Left forelimb (tissue), 1 donor: ENCODE measurements around the gene RFLNA.

Source experiments
- DNase-seq: peaks from one replicate; pipeline ENCODE4 v3.0.0-alpha.2; 2018; ENCODE audit warnings: low spot score

The RFLNA gene, protein sequence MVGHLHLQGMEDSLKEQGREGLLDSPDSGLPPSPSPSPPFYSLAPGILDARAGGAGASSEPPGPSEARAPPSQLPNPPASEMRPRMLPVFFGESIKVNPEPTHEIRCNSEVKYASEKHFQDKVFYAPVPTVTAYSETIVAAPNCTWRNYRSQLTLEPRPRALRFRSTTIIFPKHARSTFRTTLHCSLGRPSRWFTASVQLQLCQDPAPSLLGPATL

GRCh38 chr12:124294780-124295341 lies at the start of gene RFLNA:
RFLNA (plus strand) TSS chr12:124295093; CDS start chr12:124295430, 337 bp downstream.
- DNase-seq: no peak

- no peak for DNase-seq
Measured at GRCh38 chr12:124247331-124247730, 47.6 kb upstream of the RFLNA start.

DNA sequence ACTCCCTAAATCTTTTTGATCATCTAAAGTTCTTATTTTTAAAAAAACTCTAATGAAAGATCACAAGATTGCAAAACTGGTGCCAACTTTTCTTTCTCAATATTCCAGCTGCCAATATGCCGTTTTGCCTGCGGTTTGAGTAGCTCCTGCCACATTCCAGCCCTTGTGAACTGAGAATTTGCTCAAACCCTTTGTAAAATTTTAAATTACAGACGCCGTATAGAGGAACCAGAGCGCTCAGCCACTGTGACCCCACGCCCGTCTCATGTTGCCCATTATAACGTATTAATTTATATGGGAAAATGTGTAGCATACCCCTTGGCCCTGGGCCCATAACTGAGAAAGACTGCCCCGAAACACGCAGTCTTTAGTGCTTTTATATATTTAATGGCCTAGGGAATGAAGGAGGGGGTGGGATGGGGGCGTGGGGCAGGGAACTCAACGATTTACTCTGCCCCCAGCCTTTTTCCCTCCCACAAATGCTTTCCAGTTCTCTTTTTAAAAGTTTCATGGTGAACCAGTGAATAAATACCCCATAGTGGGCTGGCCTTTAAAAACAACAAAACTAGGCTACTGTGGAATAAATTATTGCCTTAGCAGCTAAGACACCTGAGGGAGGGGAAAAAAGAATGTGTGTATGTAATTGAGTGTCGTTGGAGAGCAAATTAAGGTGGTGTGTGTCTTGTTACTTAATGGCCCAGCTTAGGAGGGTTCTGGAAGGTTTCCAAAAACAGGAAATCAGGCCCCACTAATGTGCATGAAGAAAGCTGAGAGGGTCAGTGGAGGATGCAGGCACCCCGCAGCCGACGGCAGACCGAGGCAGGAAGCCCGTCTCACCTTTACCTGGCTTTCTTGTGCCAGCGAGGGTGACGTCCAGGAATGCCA lies 45.7 kb upstream of the RFLNA start:
- no peak for DNase-seq

GRCh38 chr12:124251186-124251585 lies 43.7 kb upstream of the RFLNA start:
- DNase-seq: no peak

- DNase-seq: no peak
Measured at GRCh38 chr12:124252964-124253363, 41.9 kb upstream of the RFLNA start.

DNA sequence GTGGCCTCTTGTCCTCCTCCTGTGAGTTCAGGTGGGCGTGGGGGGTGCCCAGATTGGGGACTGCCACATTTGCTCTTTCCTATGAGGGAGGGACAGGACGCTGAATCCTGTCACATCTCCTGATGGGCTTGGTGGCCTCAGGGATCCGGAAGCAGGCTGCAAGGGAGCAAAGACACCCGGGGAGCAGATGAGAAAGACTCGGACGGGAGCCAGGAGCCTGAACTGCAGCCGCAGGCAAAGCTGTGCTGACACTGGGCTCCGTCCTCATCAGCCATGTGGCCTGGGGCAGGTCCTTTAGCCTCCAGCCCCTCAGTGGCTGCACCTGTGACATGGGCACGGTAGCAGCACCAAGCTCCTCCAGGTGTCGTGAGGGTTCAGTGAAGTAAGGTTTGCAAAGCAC lies 40.8 kb upstream of the RFLNA start:
- no peak for DNase-seq

GRCh38 chr12:124259154-124260066 lies 35.5 kb upstream of the RFLNA start:
- DNase-seq: no peak

- no peak for DNase-seq
Measured at GRCh38 chr12:124261885-124262284, 33.0 kb upstream of the RFLNA start.

DNA sequence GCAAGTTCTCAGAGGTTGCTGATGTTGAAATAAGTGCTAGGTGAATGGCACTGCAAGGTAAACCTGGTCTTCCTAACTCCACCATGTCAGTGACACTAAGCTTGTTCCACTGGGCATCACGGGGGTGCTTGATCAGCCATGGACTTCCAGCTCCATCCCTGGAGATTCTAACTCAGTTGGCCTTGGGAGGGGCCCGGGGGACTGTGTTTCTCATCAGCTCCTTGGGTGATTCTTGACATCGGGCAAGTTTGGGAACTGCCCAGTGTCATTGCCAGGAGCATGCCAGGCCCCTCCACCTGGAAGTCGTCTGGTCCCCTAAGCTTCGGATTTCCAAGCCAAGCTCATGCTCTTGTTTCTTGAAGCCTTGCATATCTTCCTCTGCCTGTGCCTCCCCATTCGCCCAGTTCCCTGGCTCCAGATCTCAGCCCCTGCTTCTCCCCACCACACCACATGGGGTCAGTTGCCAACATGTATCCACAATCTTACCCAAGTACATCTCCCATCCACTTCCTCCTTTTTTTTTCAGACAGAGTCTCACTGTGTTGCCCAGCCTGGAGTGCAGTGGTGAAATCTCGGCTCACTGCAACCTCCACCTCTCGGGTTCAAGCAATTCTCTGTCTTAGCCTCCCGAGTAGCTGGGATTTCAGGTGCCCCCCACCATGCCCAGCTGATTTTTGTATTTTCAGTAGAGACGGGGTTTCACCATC lies 30.7 kb upstream of the RFLNA start:
- DNase-seq: no peak

DNA sequence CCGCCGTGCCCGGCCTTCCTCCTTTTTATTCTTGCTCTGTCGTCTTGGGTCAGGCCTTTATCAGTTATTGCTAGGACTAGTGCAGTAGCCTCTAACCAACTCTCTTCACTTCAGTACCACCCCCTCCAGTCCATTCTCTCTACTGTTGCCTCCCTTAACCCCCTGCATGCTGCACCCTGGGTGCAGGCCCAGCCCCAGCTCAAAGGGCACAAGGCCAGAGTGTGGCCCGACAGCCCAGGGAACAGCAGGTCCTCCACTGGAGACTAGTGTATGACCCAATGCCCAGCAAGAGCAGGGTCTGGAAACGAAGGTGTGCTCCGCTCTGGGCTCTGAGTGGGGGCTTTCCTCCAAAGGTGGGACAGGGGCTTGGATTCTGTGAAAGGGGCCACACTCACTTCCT lies 30.0 kb upstream of the RFLNA start:
- no peak for DNase-seq

DNA sequence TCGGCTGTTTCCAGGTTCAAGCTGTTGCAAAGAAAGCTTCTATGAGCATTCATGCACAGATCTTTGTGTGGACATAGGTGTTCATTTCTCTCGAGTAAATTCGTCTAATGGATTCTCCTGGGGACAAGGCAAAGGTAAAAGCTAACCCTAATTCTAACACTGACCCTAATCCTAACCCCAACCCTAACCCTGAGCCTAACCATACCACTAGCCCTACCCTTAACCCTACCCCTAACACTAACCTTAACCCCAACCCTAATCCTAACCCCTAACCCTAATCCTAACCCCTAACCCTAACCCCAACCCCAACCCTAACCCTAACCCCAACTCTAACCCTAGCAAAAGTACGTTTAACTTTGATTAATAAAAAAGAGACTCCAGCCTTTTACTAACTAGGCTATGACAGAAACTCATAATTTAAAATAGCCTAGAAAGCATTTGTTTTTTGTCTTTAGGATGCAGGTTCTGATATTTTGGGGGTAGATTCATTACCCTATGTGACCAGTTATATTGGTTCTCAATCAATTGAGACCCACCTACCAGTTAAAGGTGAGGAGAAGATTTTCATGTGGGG lies 27.6 kb upstream of the RFLNA start:
- no peak for DNase-seq

GRCh38 chr12:124270671-124271070 lies 24.2 kb upstream of the RFLNA start:
- DNase-seq: no peak

DNA sequence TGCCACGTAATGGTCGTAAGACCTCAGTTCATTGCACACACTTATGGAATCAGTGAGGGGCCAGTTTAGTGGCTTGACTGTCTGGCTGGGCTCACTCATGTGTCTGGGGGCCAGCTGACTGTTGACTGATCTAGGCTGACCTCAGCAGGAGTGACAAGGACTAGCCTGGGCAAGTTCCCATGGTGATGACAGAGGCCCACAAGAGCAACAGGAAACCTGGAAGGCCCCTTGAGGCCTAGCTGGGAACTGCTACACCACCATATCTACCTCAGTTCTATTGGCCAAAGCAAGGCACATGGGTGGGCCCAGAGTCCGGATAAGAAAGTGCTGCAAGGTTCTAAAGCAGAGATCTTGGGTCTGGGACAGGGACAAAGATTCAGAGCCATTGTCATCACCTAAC lies 21.3 kb upstream of the RFLNA start:
- DNase-seq: no peak

- DNase-seq: no peak
Measured at GRCh38 chr12:124276337-124276736, 18.6 kb upstream of the RFLNA start.

GRCh38 chr12:124277394-124278241 lies 17.3 kb upstream of the RFLNA start:
- DNase-seq: peak; percentile 63

DNA sequence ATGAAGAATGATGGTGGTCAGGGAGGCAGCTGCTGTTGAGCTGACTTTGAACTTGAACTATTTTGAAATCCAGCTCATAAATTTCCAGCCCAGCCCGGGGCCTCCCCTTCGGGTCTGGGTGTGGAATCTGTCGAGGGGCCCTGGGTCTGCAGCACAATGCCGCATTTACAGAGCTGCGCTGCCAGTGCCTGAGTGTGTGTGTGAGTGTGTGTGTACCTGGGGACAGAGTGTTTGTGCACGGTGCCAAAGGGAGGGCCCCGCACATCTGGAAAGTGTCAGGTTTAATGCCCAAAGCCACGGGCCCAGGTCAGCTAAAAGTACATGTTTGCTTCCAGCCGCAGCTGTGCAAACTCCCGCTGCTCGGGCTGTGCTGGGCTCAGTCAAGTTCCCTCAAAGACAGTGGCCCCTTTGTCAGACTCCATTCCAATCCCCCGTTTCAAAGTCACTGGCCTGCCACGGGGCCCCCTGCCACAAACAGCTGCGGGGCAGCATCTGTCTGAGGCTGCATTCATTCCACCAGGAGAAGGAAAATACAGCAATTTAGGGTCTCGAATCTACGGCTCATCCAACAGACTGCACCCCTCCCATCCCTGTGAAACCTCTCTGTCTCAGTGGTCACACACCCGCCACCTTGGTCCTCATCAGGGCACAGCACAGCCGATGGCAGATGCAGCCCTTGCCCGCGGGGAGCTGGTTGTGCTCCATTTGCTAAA lies 16.3 kb upstream of the RFLNA start:
- peak; percentile 82 for DNase-seq

- no peak for DNase-seq
Measured at GRCh38 chr12:124279315-124279714, 15.6 kb upstream of the RFLNA start.

DNA sequence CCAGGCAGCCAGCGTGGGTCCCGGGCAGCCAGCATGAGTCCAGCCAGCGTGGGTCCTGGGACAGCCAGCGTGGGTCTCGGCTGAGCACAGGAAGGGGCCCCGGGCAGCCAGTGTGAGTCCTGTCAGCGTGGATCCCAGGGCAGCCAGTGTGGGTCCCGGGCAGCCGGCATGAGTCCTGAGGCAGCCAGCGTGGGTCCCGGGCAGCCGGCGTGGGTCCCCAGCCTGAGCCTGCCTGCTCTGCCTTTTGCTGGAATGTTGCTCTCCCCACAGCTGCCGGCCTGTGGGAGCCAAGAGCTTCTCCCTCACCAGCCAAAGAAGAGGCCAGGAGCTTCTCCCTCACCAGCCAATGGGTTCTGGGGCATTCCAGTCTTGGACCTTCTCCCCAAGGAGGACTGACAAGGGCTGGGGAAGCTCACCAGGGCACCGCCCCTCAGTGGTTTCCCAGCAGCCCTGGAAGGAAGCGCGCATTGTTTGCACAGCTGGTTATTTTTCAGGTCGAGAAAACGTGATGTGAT lies 15.0 kb upstream of the RFLNA start:
- DNase-seq: no peak

GRCh38 chr12:124281309-124281708 lies 13.6 kb upstream of the RFLNA start:
- DNase-seq: no peak
